Skin epidermis (tissue), 12 donors: ENCODE results near the gene HCN1.

ENCODE experiments used
- H3K27ac ChIP-seq, 21 experiments: fragments of 200-600 bp; sonication (generic) in 11 of 21; one replicate each; pipeline ENCODE4 v1.5.0; 2020; ENCODE audit warnings: mild to moderate bottlenecking in 3 of 21, inconsistent platforms in 2 of 21, moderate library complexity in 2 of 21
- H3K4me3 ChIP-seq, 7 experiments: fragments of 200-600 bp; sonication (generic) in 2 of 7; one replicate each; pipeline ENCODE4 v1.5.0; 2020; ENCODE audit warnings: inconsistent platforms in 2 of 7, mild to moderate bottlenecking in 2 of 7, moderate library complexity in 1 of 7

HCN1 gene

GRCh38 chr5:45696206-45696836 is at the start of gene HCN1:
Gene HCN1 (minus strand): TSS chr5:45696380.
- H3K4me3 ChIP-seq = peak within 1 kb of the TSS in 2 of 7 experiments; percentile 19 to 32
- no peak within 1 kb of the TSS for H3K27ac ChIP-seq

- no peak overlapping the region for H3K4me3 ChIP-seq
- H3K27ac ChIP-seq = no peak overlapping the region
Measured at GRCh38 chr5:45741110-45741509, 44.9 kb upstream of the HCN1 start.

GRCh38 chr5:45737153-45737552 is 41.0 kb upstream of the HCN1 start:
- Histone ChIP-seq H3K4me3 (no peak overlapping the region), H3K27ac (no peak overlapping the region)

GRCh38 chr5:45725537-45725936 is 29.4 kb upstream of the HCN1 start:
- Histone ChIP-seq H3K4me3 (no peak overlapping the region), H3K27ac (no peak overlapping the region)

GRCh38 chr5:45697201-45697600 is 1.0 kb upstream of the HCN1 start:
- Histone ChIP-seq H3K27ac (no peak overlapping the region), H3K4me3 (no peak overlapping the region)

- Histone ChIP-seq H3K4me3 (peak overlapping the region in 2 of 7 experiments; percentile 19 to 32), H3K27ac (no peak overlapping the region)
Measured at GRCh38 chr5:45695804-45696156, 400 bp downstream of the HCN1 start.

- H3K4me3 ChIP-seq = peak overlapping the region in 2 of 7 experiments; percentile 19 to 32
- H3K27ac ChIP-seq = no peak overlapping the region
Measured at GRCh38 chr5:45694971-45695803, 993 bp downstream of the HCN1 start.

GRCh38 chr5:45694255-45694814 is 1.8 kb downstream of the HCN1 start:
- no peak overlapping the region for H3K27ac ChIP-seq
- no peak overlapping the region for H3K4me3 ChIP-seq

- H3K27ac ChIP-seq = no peak overlapping the region
- H3K4me3 ChIP-seq = no peak overlapping the region
Measured at GRCh38 chr5:45692481-45692880, 3.7 kb downstream of the HCN1 start.

- H3K27ac ChIP-seq = no peak overlapping the region
- no peak overlapping the region for H3K4me3 ChIP-seq
Measured at GRCh38 chr5:45691656-45692055, 4.5 kb downstream of the HCN1 start.

GRCh38 chr5:45687701-45688100 is 8.5 kb downstream of the HCN1 start:
- H3K4me3 ChIP-seq = no peak overlapping the region
- H3K27ac ChIP-seq = no peak overlapping the region

GRCh38 chr5:45686620-45687019 is 9.6 kb downstream of the HCN1 start:
- H3K27ac ChIP-seq = no peak overlapping the region
- H3K4me3 ChIP-seq = no peak overlapping the region

GRCh38 chr5:45684118-45684517 is 12.1 kb downstream of the HCN1 start:
- no peak overlapping the region for H3K27ac ChIP-seq
- H3K4me3 ChIP-seq = no peak overlapping the region

GRCh38 chr5:45680950-45681349 is 15.2 kb downstream of the HCN1 start:
- no peak overlapping the region for H3K4me3 ChIP-seq
- H3K27ac ChIP-seq = no peak overlapping the region

- no peak overlapping the region for H3K4me3 ChIP-seq
- H3K27ac ChIP-seq = no peak overlapping the region
Measured at GRCh38 chr5:45677524-45677923, 18.7 kb downstream of the HCN1 start.

- H3K27ac ChIP-seq = no peak overlapping the region
- no peak overlapping the region for H3K4me3 ChIP-seq
Measured at GRCh38 chr5:45672271-45672670, 23.9 kb downstream of the HCN1 start.

- Histone ChIP-seq H3K27ac (no peak overlapping the region), H3K4me3 (no peak overlapping the region)
Measured at GRCh38 chr5:45648744-45649143, 47.4 kb downstream of the HCN1 start.

GRCh38 chr5:45643056-45643455 is 53.1 kb downstream of the HCN1 start:
- Histone ChIP-seq H3K27ac (no peak overlapping the region), H3K4me3 (no peak overlapping the region)

- Histone ChIP-seq H3K27ac (no peak overlapping the region), H3K4me3 (no peak overlapping the region)
Measured at GRCh38 chr5:45642370-45642769, 53.8 kb downstream of the HCN1 start.

GRCh38 chr5:45639040-45639439 is 57.1 kb downstream of the HCN1 start:
- Histone ChIP-seq H3K27ac (no peak overlapping the region), H3K4me3 (no peak overlapping the region)

- H3K4me3 ChIP-seq = no peak overlapping the region
- no peak overlapping the region for H3K27ac ChIP-seq
Measured at GRCh38 chr5:45627076-45627656, 69.0 kb downstream of the HCN1 start.
